Panc1 (cell line): ENCODE data around the gene QRICH2. TPM values are rescaled to one million over a fixed set of nuclear protein-coding genes. Genes with fewer than 3 reads are reported as not detected.

Source experiments
- ATAC-seq: fragments of 200-7000 bp; cut with Tn5 transposase; 2 replicates; pipeline ENCODE4 v1.9.1; 2020; ENCODE audit warnings: mild to moderate bottlenecking, moderate library complexity
- BruUV-seq: library from RNA; stranded (reverse); fragments of 400-500 nt; replicated peaks from 2 replicates; lab custom pipeline; 2021; lab: Mats Ljungman, UMichigan
- CTCF ChIA-PET: fragments of 300-600 bp; sonication (Branson Sonifier 250); formaldehyde crosslinking; loops from one replicate; lab custom pipeline; 2022; ENCODE audit warnings: antibody characterized with exemption; lab: Charles Lee
- POLR2A ChIA-PET: fragments of 300-600 bp; sonication (Branson Sonifier 250); formaldehyde crosslinking; loops from one replicate; lab custom pipeline; 2022; ENCODE audit warnings: antibody characterized with exemption; lab: Charles Lee
- DNase-seq: peaks from one replicate; pipeline ENCODE4 v3.0.0-alpha.2; 2010; ENCODE audit warnings: low read depth, low spot score
- H3K27ac ChIP-seq: 2 replicates; pipeline ENCODE4 v1.5.1; 2011; ENCODE audit warnings: mild to moderate bottlenecking, low read length, inconsistent platforms
- H3K27me3 ChIP-seq: fragments of 200-500 bp; sonication (Bioruptor generic); 2 replicates; pipeline ENCODE4 v1.6.0; 2014; ENCODE audit warnings: low read length, inconsistent platforms; ENCODE audit not compliant: control insufficient read depth, insufficient read depth
- H3K36me3 ChIP-seq: fragments of 200-500 bp; sonication (Bioruptor generic); 2 replicates; pipeline ENCODE4 v1.5.1; 2014; ENCODE audit warnings: inconsistent platforms, mild to moderate bottlenecking, low read length, moderate library complexity; ENCODE audit not compliant: control insufficient read depth, insufficient read depth
- H3K4me1 ChIP-seq: 2 replicates; pipeline ENCODE4 v1.5.1; 2011; ENCODE audit warnings: inconsistent platforms, mild to moderate bottlenecking, low read length, moderate library complexity; ENCODE audit not compliant: control insufficient read depth, insufficient read depth
- H3K4me3 ChIP-seq, 2 experiments: 2 replicates each; pipeline ENCODE4 v1.5.1; 2011 to 2012; ENCODE audit warnings: low read depth in 2 of 2, low read length in 2 of 2, mild to moderate bottlenecking in 2 of 2, inconsistent platforms in 1 of 2, moderate library complexity in 1 of 2
- H3K9me3 ChIP-seq: fragments of 200-500 bp; sonication (Bioruptor generic); 2 replicates; pipeline ENCODE4 v1.5.1; 2014; ENCODE audit warnings: low read depth, mild to moderate bottlenecking, inconsistent platforms, low read length, moderate library complexity; ENCODE audit not compliant: control insufficient read depth, insufficient read depth
- POLR2AphosphoS5 ChIP-seq: IDR thresholded peaks from 2 replicates; pipeline ENCODE4 v1.6.1; 2012; ENCODE audit warnings: mild to moderate bottlenecking, low read depth, low read length, moderate library complexity
- SIN3A ChIP-seq: IDR thresholded peaks from 2 replicates; pipeline ENCODE4 v1.6.1; 2012; ENCODE audit warnings: low read depth, mild to moderate bottlenecking, low read length, moderate library complexity, borderline replicate concordance; ENCODE audit not compliant: insufficient read depth
- TCF7L2 ChIP-seq: IDR thresholded peaks from 2 replicates; pipeline ENCODE4 v1.6.1; 2011; ENCODE audit warnings: mild to moderate bottlenecking, low read depth, low read length, inconsistent platforms
- in situ Hi-C: cut with HindIII; loops from 2 replicates; pipeline ENCODE4 v1.10.0; 2016; ENCODE audit warnings: low sequenced_read_pairs, low pct_unique_long_range_greater_than_20kb
- intact Hi-C: fragments of 100-400 bp; cut with micrococcal nuclease; formaldehyde crosslinking; loops from one replicate; pipeline ENCODE4 v1.10.0; 2022; ENCODE audit not compliant: unreplicated experiment
- total RNA-seq: library from RNA; stranded (reverse); gene quantifications from one replicate; pipeline ENCODE4 v1.2.1, GENCODE V29; 2021; ENCODE audit not compliant: unreplicated experiment
- TF ChIP-seq, protein P1 (sequence below), 2 experiments: IDR thresholded peaks; 2 replicates each; pipeline ENCODE4 v1.6.1; 2011 to 2012; ENCODE audit warnings: low read depth in 2 of 2, control low read depth in 1 of 2, low read length in 1 of 2, mild to moderate bottlenecking in 1 of 2, moderate library complexity in 1 of 2; ENCODE audit not compliant: insufficient read depth in 1 of 2
- TF ChIP-seq, protein P2 (sequence below): fragments of 450-650 bp; IDR thresholded peaks from 2 replicates; pipeline ENCODE4 v1.5.1; 2017; ENCODE audit warnings: mild to moderate bottlenecking

Gene QRICH2
- total RNA-seq, 1 experiment from 2014 or later = 0.92 TPM

DNA sequence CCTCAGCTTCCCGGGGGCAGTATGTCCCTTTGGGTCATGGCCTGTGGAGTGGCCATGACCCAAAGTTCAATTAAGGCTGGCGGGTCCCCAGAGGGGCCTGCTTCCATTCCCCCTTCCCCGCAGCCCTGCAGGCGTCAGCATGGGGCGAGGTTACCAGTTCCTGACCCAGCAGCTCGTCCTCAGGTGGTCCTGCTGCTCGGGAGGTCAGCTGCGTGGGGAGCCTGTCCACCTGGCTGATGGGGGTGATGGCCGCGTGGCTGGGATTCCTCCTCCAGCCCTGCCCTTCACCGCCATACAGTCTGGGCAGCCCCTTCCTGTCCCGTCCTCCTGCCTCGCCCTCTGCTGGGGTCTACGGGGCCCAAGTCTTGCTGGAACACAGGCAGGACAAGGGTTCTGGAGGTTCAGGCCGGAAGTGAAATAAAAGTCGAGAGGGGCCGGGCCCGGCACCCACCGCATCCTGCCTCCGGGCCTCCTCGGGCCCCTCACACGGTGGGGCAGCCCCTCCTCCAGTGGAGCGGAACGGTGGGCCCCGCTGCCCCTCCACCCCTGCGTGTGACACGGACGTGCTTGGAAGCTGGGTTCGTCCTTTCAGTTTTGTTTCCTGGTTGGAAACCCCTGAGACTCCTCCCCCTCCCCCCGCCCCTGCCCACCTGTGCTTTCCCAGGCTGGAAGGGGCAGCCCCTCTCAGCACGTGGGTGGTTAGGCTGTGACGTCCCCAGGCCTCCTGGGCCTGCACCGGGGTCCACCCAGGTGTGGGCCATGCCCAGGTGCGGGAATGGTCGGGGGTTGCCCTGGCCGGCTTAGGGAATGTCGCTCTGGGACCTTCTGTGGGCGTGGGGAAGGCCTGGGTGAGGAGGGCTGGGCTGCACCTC lies 36.2 kb downstream of the QRICH2 start:
- no peak for ATAC-seq
- no peak for DNase-seq
- H3K27ac ChIP-seq = no peak overlapping the region
- intact Hi-C loops (no loop called here), in situ Hi-C loops (no loop called here)
- H3K4me3 ChIP-seq = no peak overlapping the region
- no TSS peak for BruUV-seq
- ChIA-PET POLR2A (no interaction called here), CTCF (no interaction called here)
- no peaks in the 10 kb centered on the region for H3K9me3 ChIP-seq
- H3K36me3 ChIP-seq = no peaks in the 10 kb centered on the region
- no peak for TF ChIP-seq POLR2AphosphoS5
- H3K4me1 ChIP-seq = peaks cover 40% of the 10 kb centered on the region
- no peaks in the 10 kb centered on the region for H3K27me3 ChIP-seq

DNA sequence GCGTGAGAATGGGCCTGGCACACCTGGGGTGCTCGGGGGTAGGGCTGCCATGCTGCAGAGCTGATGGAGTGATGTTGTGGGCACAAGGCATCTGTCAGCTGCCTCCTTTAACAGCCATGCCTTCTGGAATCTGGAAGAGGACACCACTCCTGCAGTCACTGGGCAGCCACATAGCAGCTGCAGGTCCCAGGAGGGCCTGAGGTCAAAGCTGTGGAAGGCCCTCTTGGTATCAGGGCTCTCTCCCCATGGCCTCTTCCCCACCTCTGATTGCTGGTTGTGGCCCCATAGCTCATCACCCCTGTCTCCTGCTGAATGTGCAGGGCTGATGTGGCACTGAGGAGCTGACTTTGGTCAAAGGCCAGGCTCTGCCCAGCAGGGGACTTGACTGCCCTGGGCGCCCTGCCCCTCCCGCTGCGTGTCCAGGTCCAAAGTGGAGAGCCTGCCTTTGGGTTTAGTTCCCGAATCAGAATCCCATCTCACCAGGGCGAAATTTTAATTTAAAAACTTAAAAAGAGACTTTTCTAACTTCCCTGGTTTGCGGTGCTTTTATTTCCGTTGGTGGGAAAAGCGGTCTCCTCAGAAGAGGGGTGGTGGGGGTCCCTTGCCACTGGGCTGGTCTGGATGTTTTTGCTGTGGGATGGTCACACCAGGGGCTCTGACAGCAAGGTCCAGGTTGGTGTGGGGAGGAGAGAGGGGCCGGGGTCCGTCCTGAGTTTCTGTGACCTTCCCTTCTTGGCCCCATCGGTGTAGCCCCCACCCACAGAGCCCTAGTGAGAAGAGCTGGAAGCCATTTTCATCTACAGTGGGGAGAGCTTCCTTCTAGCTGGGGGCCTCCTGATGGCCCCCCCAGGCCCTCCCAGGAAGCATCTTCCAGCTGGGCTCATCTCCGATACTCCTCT lies 37.1 kb downstream of the QRICH2 start:
- no peak overlapping the region for H3K27ac ChIP-seq
- intact Hi-C loops (no loop called here), in situ Hi-C loops (no loop called here)
- H3K4me3 ChIP-seq = no peak overlapping the region
- H3K27me3 ChIP-seq = no peaks in the 10 kb centered on the region
- peaks cover 42% of the 10 kb centered on the region for H3K4me1 ChIP-seq
- BruUV-seq = no TSS peak
- ChIA-PET CTCF (no interaction called here), POLR2A (no interaction called here)
- H3K36me3 ChIP-seq = no peaks in the 10 kb centered on the region; the same call in 1 of the 2 replicates
- ATAC-seq = no peak
- H3K9me3 ChIP-seq = no peaks in the 10 kb centered on the region
- no peak for DNase-seq
- TF ChIP-seq, protein P1, sequence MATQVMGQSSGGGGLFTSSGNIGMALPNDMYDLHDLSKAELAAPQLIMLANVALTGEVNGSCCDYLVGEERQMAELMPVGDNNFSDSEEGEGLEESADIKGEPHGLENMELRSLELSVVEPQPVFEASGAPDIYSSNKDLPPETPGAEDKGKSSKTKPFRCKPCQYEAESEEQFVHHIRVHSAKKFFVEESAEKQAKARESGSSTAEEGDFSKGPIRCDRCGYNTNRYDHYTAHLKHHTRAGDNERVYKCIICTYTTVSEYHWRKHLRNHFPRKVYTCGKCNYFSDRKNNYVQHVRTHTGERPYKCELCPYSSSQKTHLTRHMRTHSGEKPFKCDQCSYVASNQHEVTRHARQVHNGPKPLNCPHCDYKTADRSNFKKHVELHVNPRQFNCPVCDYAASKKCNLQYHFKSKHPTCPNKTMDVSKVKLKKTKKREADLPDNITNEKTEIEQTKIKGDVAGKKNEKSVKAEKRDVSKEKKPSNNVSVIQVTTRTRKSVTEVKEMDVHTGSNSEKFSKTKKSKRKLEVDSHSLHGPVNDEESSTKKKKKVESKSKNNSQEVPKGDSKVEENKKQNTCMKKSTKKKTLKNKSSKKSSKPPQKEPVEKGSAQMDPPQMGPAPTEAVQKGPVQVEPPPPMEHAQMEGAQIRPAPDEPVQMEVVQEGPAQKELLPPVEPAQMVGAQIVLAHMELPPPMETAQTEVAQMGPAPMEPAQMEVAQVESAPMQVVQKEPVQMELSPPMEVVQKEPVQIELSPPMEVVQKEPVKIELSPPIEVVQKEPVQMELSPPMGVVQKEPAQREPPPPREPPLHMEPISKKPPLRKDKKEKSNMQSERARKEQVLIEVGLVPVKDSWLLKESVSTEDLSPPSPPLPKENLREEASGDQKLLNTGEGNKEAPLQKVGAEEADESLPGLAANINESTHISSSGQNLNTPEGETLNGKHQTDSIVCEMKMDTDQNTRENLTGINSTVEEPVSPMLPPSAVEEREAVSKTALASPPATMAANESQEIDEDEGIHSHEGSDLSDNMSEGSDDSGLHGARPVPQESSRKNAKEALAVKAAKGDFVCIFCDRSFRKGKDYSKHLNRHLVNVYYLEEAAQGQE (IDR thresholded peaks at IDR 0.05; ENCODE audit: insufficient read depth in 1 of 2, low read depth in 2 of 2, low read length in 1 of 2) = no peak
- TF ChIP-seq SIN3A (no peak), TCF7L2 (no peak), POLR2AphosphoS5 (no peak)
- TF ChIP-seq, protein P2, sequence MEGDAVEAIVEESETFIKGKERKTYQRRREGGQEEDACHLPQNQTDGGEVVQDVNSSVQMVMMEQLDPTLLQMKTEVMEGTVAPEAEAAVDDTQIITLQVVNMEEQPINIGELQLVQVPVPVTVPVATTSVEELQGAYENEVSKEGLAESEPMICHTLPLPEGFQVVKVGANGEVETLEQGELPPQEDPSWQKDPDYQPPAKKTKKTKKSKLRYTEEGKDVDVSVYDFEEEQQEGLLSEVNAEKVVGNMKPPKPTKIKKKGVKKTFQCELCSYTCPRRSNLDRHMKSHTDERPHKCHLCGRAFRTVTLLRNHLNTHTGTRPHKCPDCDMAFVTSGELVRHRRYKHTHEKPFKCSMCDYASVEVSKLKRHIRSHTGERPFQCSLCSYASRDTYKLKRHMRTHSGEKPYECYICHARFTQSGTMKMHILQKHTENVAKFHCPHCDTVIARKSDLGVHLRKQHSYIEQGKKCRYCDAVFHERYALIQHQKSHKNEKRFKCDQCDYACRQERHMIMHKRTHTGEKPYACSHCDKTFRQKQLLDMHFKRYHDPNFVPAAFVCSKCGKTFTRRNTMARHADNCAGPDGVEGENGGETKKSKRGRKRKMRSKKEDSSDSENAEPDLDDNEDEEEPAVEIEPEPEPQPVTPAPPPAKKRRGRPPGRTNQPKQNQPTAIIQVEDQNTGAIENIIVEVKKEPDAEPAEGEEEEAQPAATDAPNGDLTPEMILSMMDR = no peak
